HEK293 (cell line): ENCODE measurements around the gene CCDC9B.

Experiments used
- ELK4 ChIP-seq: IDR thresholded peaks from 2 replicates; pipeline ENCODE4 v1.6.1; 2011; ENCODE audit warnings: mild to moderate bottlenecking, low read depth, low read length, borderline replicate concordance
- GLI4 ChIP-seq: fragments of 450-650 bp; formaldehyde crosslinking; IDR thresholded peaks from 2 replicates; pipeline ENCODE4 v1.5.1; 2016; ENCODE audit warnings: missing biosample characterization, missing genetic modification characterization
- PATZ1 ChIP-seq: fragments of 450-650 bp; formaldehyde crosslinking; IDR thresholded peaks from 2 replicates; pipeline ENCODE4 v1.5.1; 2016; ENCODE audit warnings: missing biosample characterization, missing genetic modification characterization
- REST ChIP-seq: fragments of 450-650 bp; formaldehyde crosslinking; IDR thresholded peaks from 2 replicates; pipeline ENCODE4 v1.5.1; 2016; ENCODE audit warnings: missing biosample characterization, missing genetic modification characterization
- SP3 ChIP-seq: fragments of 450-650 bp; formaldehyde crosslinking; IDR thresholded peaks from 2 replicates; pipeline ENCODE4 v1.5.1; 2016; ENCODE audit warnings: missing biosample characterization, missing genetic modification characterization
- ZBTB17 ChIP-seq: fragments of 450-650 bp; formaldehyde crosslinking; IDR thresholded peaks from 2 replicates; pipeline ENCODE4 v1.5.1; 2016; ENCODE audit warnings: missing biosample characterization, missing genetic modification characterization
- ZBTB6 ChIP-seq: fragments of 450-650 bp; formaldehyde crosslinking; IDR thresholded peaks from 2 replicates; pipeline ENCODE4 v1.5.1; 2017; ENCODE audit warnings: missing biosample characterization, missing genetic modification characterization
- ZEB2 ChIP-seq: fragments of 450-650 bp; formaldehyde crosslinking; IDR thresholded peaks from 2 replicates; pipeline ENCODE4 v1.5.1; 2016; ENCODE audit warnings: missing biosample characterization, missing genetic modification characterization
- ZNF132 ChIP-seq: fragments of 450-650 bp; formaldehyde crosslinking; IDR thresholded peaks from 2 replicates; pipeline ENCODE4 v1.5.1; 2017; ENCODE audit warnings: missing biosample characterization, missing genetic modification characterization, borderline replicate concordance
- ZNF221 ChIP-seq: fragments of 450-650 bp; formaldehyde crosslinking; IDR thresholded peaks from 2 replicates; pipeline ENCODE4 v1.5.1; 2017; ENCODE audit warnings: missing biosample characterization, missing genetic modification characterization, borderline replicate concordance
- ZNF280C ChIP-seq: fragments of 450-650 bp; formaldehyde crosslinking; IDR thresholded peaks from 2 replicates; pipeline ENCODE4 v1.5.1; 2016; ENCODE audit warnings: missing biosample characterization, missing genetic modification characterization
- ZNF292 ChIP-seq: fragments of 450-650 bp; formaldehyde crosslinking; IDR thresholded peaks from 2 replicates; pipeline ENCODE4 v1.5.1; 2016; ENCODE audit warnings: low read depth, missing biosample characterization, missing genetic modification characterization, borderline replicate concordance
- ZNF501 ChIP-seq: fragments of 450-650 bp; formaldehyde crosslinking; IDR thresholded peaks from 2 replicates; pipeline ENCODE4 v1.5.1; 2016; ENCODE audit warnings: missing biosample characterization, missing genetic modification characterization
- ZNF529 ChIP-seq: fragments of 450-650 bp; formaldehyde crosslinking; IDR thresholded peaks from 2 replicates; pipeline ENCODE4 v1.5.1; 2017; ENCODE audit warnings: missing genetic modification characterization, missing biosample characterization; ENCODE audit not compliant: insufficient replicate concordance
- ZNF658 ChIP-seq: fragments of 450-650 bp; formaldehyde crosslinking; IDR thresholded peaks from 2 replicates; pipeline ENCODE4; 2016; ENCODE audit warnings: missing biosample characterization, missing genetic modification characterization
- ZNF830 ChIP-seq: fragments of 450-650 bp; IDR thresholded peaks from 2 replicates; pipeline ENCODE4 v1.5.0; 2018; ENCODE audit warnings: missing biosample characterization, missing genetic modification characterization, low read depth, mild to moderate bottlenecking, moderate library complexity
- ZNF837 ChIP-seq: fragments of 450-650 bp; formaldehyde crosslinking; IDR thresholded peaks from 2 replicates; pipeline ENCODE4 v1.5.1; 2016; ENCODE audit warnings: missing biosample characterization, missing genetic modification characterization
- ZSCAN16 ChIP-seq: fragments of 450-650 bp; formaldehyde crosslinking; IDR thresholded peaks from 2 replicates; pipeline ENCODE4 v1.5.1; 2016; ENCODE audit warnings: missing biosample characterization, missing genetic modification characterization
- ZSCAN18 ChIP-seq: fragments of 450-650 bp; formaldehyde crosslinking; IDR thresholded peaks from 2 replicates; pipeline ENCODE4 v1.5.1; 2016; ENCODE audit warnings: missing biosample characterization, missing genetic modification characterization
- TF ChIP-seq, protein P1 (sequence below): fragments of 450-650 bp; formaldehyde crosslinking; IDR thresholded peaks from 2 replicates; pipeline ENCODE4 v1.5.1; 2016; ENCODE audit warnings: missing biosample characterization, missing genetic modification characterization
- TF ChIP-seq, protein P2 (sequence below): fragments of 450-650 bp; formaldehyde crosslinking; IDR thresholded peaks from 2 replicates; pipeline ENCODE4 v1.5.1; 2016; ENCODE audit warnings: missing biosample characterization, missing genetic modification characterization

Gene CCDC9B

GRCh38 chr15:40367686-40368611 lies 27.2 kb upstream of the CCDC9B start (continued):
- TF ChIP-seq, protein P1, sequence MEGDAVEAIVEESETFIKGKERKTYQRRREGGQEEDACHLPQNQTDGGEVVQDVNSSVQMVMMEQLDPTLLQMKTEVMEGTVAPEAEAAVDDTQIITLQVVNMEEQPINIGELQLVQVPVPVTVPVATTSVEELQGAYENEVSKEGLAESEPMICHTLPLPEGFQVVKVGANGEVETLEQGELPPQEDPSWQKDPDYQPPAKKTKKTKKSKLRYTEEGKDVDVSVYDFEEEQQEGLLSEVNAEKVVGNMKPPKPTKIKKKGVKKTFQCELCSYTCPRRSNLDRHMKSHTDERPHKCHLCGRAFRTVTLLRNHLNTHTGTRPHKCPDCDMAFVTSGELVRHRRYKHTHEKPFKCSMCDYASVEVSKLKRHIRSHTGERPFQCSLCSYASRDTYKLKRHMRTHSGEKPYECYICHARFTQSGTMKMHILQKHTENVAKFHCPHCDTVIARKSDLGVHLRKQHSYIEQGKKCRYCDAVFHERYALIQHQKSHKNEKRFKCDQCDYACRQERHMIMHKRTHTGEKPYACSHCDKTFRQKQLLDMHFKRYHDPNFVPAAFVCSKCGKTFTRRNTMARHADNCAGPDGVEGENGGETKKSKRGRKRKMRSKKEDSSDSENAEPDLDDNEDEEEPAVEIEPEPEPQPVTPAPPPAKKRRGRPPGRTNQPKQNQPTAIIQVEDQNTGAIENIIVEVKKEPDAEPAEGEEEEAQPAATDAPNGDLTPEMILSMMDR = peak; percentile 94
- TF ChIP-seq ELK4 (no peak), ZNF830 (no peak), REST (tag by site-specific recombination) (no peak), ZSCAN18 (no peak), ZNF292 (tag by site-specific recombination) (no peak), ZSCAN16 (tag by site-specific recombination) (no peak), ZBTB17 (0 out of 2 replicates have a peak, but pooled peaks have one; percentile 30), ZNF658 (tag by site-specific recombination) (no peak), ZNF221 (tag by site-specific recombination) (no peak), ZNF837 (no peak), GLI4 (tag by site-specific recombination) (no peak), ZBTB6 (0 out of 2 replicates have a peak, but pooled peaks have one; percentile 39), ZNF132 (tag by site-specific recombination) (no peak), PATZ1 (peak; percentile 78), ZEB2 (tag by site-specific recombination) (0 out of 2 replicates have a peak, but pooled peaks have one; percentile 61), ZNF501 (no peak), ZNF529 (no peak), ZNF280C (tag by site-specific recombination) (no peak), SP3 (tag by site-specific recombination) (no peak)
- TF ChIP-seq, protein P2, sequence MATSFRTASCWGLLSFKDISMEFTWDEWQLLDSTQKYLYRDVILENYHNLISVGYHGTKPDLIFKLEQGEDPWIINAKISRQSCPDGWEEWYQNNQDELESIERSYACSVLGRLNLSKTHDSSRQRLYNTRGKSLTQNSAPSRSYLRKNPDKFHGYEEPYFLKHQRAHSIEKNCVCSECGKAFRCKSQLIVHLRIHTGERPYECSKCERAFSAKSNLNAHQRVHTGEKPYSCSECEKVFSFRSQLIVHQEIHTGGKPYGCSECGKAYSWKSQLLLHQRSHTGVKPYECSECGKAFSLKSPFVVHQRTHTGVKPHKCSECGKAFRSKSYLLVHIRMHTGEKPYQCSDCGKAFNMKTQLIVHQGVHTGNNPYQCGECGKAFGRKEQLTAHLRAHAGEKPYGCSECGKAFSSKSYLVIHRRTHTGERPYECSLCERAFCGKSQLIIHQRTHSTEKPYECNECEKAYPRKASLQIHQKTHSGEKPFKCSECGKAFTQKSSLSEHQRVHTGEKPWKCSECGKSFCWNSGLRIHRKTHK (tag by site-specific recombination) = no peak
